Colonic mucosa (tissue), 4 donors: ENCODE results near the gene IL1RAPL1. TPM values are rescaled to one million over a fixed set of nuclear protein-coding genes. Genes with fewer than 3 reads are reported as not detected.

ENCODE experiments used
- DNase-seq: peaks from one replicate; pipeline ENCODE4 v3.0.0-alpha.2; 2020
- H3K27ac ChIP-seq: fragments of 200-600 bp; one replicate; pipeline ENCODE4 v1.8.0; 2021
- H3K27me3 ChIP-seq: fragments of 200-600 bp; one replicate; pipeline ENCODE4 v1.8.0; 2021
- H3K36me3 ChIP-seq: fragments of 200-600 bp; one replicate; pipeline ENCODE4 v1.8.0; 2021
- H3K4me1 ChIP-seq: fragments of 200-600 bp; one replicate; pipeline ENCODE4 v1.8.0; 2021; ENCODE audit warnings: mild to moderate bottlenecking
- H3K4me3 ChIP-seq: fragments of 200-600 bp; one replicate; pipeline ENCODE4 v1.8.0; 2021
- H3K9ac ChIP-seq, 2 donors: one replicate each; pipeline ENCODE4 v1.7.0; 2013; ENCODE audit warnings: control low read depth in 2 of 2, low read depth in 2 of 2, low read length in 2 of 2
- H3K9me3 ChIP-seq: fragments of 200-600 bp; one replicate; pipeline ENCODE4 v1.8.0; 2021
- CTCF ChIP-seq: fragments of 200-600 bp; IDR thresholded peaks from one replicate; pipeline ENCODE4 v1.8.0; 2022; ENCODE audit warnings: antibody characterized with exemption, mild to moderate bottlenecking
- intact Hi-C: fragments of 100-400 bp; cut with DNase I; formaldehyde crosslinking; loops from one replicate; pipeline ENCODE4 v1.14.1; 2022
- total RNA-seq, 2 donors: library from RNA; stranded (reverse); fragmentation: NEBNext Ultra II Directional in 1 of 2; extraction: Animal tissue kit (Norgen Biotek cat#: 25700) in 1 of 2; gene quantifications; one replicate each; pipeline ENCODE4 v1.2.1, GENCODE V29; 2021
- donor health status: healthy.
- donor health status: DM: no; HTN: no; CAD: no.
- donor health status: DM: no; HTN: no; CAD: no.

Gene IL1RAPL1
- total RNA-seq, 2 donors from 2014 or later, result 0.10 to 0.24 TPM

GRCh38 chrX:29274517-29274916 lies 687.3 kb downstream of the IL1RAPL1 start:
- DNase-seq, result no peak
- intact Hi-C loops, result no loop called here
- H3K4me1 ChIP-seq, result no peaks in the 10 kb centered on the region
- no peaks in the 10 kb centered on the region for H3K27me3 ChIP-seq
- no peaks in the 10 kb centered on the region for H3K9me3 ChIP-seq
- no peak overlapping the region for H3K27ac ChIP-seq
- TF ChIP-seq CTCF, result no peak
- H3K9ac ChIP-seq, result no peak overlapping the region
- no peaks in the 10 kb centered on the region for H3K36me3 ChIP-seq
- H3K4me3 ChIP-seq, result no peak overlapping the region

GRCh38 chrX:29275928-29276327 lies 688.7 kb downstream of the IL1RAPL1 start:
- no peak for TF ChIP-seq CTCF
- Histone ChIP-seq H3K27me3 (no peaks in the 10 kb centered on the region), H3K9me3 (no peaks in the 10 kb centered on the region), H3K4me1 (no peaks in the 10 kb centered on the region), H3K4me3 (no peak overlapping the region), H3K27ac (no peak overlapping the region), H3K9ac (no peak overlapping the region), H3K36me3 (no peaks in the 10 kb centered on the region)
- intact Hi-C loops, result no loop called here
- no peak for DNase-seq

DNA sequence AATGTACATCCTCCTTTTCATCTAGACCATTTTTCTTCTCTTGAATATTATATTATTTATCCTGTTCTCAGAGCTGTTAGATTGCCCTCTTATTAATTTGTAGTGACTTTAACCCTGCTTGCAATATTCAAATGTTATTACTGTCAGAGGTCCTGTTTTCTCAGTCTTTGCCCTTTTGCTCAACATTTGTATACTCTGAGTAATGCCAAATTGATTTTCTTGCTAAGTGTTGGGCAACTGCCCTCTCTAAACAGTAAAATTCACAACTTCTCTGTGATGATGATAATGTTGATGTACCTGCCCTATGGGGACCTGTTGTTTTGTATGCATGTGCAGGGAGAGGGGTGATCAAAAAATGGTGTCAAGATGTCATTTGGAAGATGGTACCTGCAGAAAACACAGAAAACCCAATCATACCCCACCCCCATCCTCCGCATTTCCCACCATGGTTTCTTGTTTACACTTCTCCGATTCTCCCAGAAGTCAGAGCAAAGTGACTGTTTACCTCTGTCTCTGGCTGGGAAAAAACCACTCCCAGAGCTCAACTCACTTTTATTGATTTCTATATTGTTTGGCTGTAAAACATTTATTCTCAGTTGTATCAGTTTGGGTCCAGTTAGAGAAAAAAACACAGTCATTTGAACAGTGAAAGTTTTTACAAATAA lies 694.0 kb downstream of the IL1RAPL1 start:
- no peak overlapping the region for H3K4me3 ChIP-seq
- H3K9ac ChIP-seq, result no peak overlapping the region
- no peak for TF ChIP-seq CTCF
- H3K36me3 ChIP-seq, result no peaks in the 10 kb centered on the region
- DNase-seq, result no peak
- H3K9me3 ChIP-seq, result no peaks in the 10 kb centered on the region
- no peaks in the 10 kb centered on the region for H3K4me1 ChIP-seq
- intact Hi-C loops, result no loop called here
- H3K27ac ChIP-seq, result no peak overlapping the region
- no peaks in the 10 kb centered on the region for H3K27me3 ChIP-seq

- intact Hi-C loops, result no loop called here
- no peak for TF ChIP-seq CTCF
- H3K27ac ChIP-seq, result no peak overlapping the region
- no peak for DNase-seq
- no peaks in the 10 kb centered on the region for H3K36me3 ChIP-seq
- H3K9ac ChIP-seq, result no peak overlapping the region
- H3K4me1 ChIP-seq, result no peaks in the 10 kb centered on the region
- no peaks in the 10 kb centered on the region for H3K9me3 ChIP-seq
- H3K4me3 ChIP-seq, result no peak overlapping the region
- no peaks in the 10 kb centered on the region for H3K27me3 ChIP-seq
Measured at GRCh38 chrX:29285664-29286063, 698.4 kb downstream of the IL1RAPL1 start.

- Histone ChIP-seq H3K36me3 (no peaks in the 10 kb centered on the region), H3K4me3 (no peak overlapping the region), H3K9ac (no peak overlapping the region), H3K27me3 (no peaks in the 10 kb centered on the region), H3K27ac (no peak overlapping the region), H3K4me1 (no peaks in the 10 kb centered on the region), H3K9me3 (no peaks in the 10 kb centered on the region)
- intact Hi-C loops, result no loop called here
- no peak for DNase-seq
- no peak for TF ChIP-seq CTCF
Measured at GRCh38 chrX:29295987-29296680, 708.9 kb downstream of the IL1RAPL1 start.
